NCI-H2029 treated with DMSO at 0.1 percent for 48 hours (cell line): ENCODE measurements around the gene HSD11B2.

Experiments used
- DNase-seq: peaks from one replicate; lab custom pipeline; 2025; lab: John Stamatoyannopoulos, UW

HSD11B2 gene

GRCh38 chr16:67430977-67431774 lies at the start of gene HSD11B2:
HSD11B2 (plus strand) TSS chr16:67431121; CDS start chr16:67431249, 128 bp downstream.
- no peak for DNase-seq

DNA sequence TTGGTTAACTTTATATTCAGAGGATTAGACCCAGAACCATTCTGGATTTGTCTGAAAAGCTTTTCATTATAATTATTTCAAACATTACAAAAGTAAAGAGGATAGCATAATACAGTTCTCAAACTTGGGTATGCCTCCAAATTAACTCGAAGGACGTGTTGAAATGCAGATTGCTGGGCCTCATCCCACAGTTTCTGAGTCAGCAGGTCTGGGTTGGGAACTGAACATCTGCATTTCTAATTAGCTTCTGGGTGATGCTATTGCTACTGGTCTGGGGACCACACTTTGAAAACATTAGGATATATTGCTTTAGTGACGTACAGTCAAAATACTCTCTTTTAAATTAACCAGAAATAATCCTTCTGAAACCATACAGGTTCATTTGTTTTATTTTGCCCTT lies 47.6 kb upstream of the HSD11B2 start:
- no peak for DNase-seq

- no peak for DNase-seq
These were observed 46.0 kb upstream of the HSD11B2 start for GRCh38 chr16:67384778-67385510.

DNA sequence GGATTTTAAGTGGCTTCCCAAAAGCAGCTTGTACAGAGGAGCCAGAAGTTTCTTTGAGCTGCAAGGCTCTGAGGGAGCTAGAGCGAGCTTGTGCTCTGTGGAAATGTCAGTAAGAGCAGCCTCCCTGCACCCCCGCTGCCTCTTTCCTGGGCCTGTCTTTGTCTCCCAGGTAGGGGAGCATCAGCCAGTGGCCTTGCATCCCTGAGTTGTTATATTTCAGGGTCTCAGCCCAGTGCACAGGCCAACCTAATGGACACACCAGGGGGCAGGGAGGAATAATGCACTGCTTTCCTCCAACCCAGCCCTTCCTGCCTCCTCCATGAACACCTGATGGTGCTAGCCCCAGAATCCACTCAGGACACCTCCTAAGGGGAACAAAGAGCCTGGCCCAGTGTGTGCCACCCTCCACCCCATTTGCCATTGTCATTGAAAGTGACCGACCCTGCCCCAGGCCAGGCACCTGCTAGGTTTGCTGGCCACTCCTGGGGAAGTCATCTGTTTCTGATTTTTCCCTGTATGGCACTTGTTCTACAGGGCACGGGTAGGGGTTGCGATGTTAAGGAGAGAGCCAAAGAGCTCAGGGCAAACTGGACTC lies 44.0 kb upstream of the HSD11B2 start:
- DNase-seq: no peak

- DNase-seq: no peak
These were observed 43.3 kb upstream of the HSD11B2 start for GRCh38 chr16:67387479-67388079.

DNA sequence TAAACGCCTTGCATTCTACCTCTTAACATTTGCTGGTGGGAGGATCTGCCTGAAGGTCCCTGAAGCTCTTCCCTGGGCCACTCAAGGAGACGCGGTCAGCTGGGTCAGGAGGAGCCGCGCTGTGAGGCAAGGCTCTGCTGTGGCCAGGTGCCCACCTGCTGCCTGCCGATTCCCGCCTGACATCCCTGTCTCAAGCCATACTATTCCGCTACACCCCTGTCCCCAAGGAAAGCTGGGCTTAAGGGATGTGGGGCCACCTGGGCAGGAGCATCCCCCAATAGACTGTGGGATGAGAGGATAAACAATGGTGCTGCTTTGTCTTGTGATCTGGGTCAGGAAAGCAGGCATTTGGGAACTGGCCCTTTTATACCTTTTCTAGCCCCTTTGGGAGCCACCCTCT lies 42.7 kb upstream of the HSD11B2 start:
- DNase-seq: no peak

- DNase-seq: no peak
These were observed 42.3 kb upstream of the HSD11B2 start for GRCh38 chr16:67388591-67388990.

DNA sequence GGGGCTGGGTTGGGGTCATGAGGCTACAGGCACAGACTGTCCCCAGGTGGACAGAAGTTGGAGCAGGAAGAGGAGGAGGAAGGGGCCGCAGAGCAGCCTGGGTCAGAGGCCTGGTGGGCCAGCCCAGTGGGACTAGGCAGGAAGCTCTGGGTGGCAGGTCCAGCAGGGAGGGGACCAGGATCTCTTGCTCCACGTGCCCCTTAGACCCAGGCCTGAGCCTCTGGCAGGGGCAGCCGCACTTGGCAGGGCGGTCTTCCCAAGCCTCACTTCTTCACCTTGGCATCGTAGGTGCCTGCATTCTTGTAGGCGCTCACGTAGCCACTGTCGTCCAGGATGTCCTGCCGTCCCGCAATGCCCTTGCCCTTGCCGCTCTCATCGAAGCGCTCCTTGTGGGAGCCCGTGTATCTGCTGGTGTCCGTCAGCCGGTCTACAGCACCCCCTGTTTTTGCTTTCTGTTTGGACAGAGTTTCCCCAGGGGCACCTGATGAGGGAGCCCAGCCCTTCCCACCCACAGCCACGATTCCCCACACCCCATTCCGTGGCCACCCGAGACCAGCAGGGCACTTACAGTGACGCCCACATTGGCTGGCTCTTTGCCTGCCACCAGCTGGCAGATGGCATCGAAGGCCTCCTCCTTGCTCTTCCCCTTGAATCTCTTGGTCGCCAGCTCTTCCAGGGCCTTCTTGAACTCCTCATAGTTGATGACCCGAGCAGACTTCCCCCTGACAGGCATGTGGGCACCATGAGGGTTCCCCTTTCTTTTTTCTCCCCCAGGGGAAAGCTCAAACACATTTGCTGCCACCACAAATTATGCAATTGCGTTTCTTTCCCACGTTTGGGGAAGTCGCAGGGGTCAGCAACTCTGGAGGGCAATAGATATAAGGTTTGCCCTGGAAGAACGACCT lies 40.8 kb upstream of the HSD11B2 start:
- no peak for DNase-seq

- DNase-seq: no peak
These were observed 40.0 kb upstream of the HSD11B2 start for GRCh38 chr16:67390816-67391423.

DNA sequence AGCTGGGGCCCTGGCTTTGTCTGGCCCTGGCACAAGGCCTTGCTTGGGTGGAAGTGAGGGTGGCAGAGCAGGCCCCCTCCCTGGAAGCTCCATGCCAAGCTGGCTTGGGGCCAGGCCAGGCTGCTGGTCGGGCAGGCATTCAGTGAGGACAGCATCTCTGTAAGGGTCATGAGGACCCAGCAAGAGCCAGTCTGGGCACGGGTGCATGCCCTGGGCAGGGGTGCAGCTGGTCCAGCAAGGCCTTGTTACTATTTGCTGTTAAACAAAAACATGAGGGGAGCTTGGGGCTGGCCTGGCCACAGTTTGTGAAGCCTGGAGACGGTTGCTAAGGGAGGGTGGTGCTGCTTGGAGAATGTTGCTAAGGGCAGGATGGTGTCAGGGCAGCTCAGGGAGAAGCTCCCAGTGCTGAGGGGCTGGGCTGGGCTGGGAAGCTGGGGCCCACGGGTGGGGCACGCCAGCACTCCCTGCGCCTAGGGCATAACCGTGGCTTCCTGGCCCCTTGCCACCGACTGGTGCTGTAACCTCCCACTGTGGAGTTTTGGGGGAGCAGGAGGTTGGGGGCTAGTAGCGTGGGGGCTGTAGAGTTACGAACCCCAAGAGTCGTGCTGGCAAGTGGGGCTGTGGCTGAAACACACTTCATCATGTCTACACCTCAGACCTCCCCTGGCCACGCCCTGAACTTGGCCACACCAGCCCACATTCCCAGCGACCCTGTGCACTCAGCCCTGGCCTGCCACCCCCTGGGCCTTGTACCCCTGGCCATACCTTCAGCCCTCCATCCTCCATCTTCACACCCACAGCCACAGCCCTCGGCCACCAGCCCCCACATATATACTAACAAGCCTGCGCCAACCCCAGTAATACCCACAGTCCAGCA lies 39.3 kb upstream of the HSD11B2 start:
- no peak for DNase-seq

DNA sequence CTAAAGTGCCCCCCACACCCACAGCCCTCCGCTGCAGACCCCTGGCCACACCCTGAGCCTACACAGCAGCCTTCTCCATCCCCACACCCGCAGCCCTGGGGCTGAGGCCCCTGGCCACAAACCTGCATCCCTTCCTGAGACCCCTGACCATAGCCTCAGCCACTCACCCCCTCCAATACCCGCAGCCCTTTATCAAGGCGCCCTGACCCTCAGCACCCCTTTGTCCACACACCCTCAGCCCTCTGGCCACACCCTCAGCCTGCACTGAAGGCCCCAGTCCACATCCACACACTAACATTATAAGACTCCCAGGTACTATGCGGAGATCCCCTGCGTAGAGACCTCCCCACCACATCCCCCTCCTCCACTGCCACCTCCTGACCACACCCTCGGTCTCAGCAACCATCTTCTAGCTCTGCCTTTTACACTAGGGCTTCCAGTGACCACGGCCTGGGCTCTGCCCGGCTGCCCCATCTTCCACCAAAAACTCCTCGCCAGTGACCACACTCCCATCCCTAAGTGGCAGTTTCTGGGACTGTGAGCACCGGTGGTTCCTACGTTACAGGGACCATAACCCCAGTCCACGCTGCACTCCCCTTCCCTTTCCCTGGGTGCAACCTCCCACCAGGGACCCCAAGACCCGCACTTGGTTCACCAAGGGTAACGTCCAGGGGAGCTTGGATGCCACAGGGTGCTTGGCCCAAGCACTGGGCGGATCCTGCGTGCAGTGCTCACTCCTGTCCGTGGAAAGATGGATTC lies 38.4 kb upstream of the HSD11B2 start:
- DNase-seq: no peak

DNA sequence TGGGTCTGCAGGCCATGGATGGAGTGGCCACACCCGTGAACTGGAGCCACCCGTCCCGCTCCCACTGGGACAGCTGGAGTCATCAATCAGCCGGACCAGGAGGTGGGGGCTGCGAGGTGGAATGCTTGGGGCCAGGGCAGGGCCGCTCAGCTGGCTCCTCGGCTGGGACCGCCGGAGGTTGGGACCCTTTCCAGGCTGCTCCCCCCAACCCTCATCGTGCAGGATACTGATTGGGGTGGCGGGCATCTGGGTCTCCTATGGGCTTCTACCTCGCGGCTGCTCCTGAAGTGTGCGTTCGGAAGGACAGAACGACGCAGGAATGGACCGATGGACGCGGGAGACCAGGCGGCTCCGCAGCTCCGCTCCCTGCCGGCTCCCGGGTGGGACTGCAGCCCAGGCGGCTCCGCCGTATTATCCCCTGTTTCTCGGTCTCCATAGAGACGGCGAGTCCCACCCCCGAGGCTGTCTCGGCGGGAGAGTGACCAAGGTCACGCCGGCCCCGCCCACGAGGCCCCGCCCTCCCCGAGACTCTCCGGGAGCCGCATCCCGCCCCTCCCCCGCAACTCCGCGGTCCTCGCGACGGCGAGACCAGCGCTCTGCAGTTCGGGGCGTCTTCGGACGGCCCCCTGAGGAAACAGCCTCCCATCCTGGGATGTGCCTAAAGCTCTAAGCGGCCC lies 37.7 kb upstream of the HSD11B2 start, which contains the start of gene TPPP3:
TSS of gene TPPP3 (minus strand) at position 388 of the 677 bp plus-strand sequence. CDS start 2,387 bp downstream, outside the sequence.
- DNase-seq: no peak

- no peak for DNase-seq
These were observed 37.1 kb upstream of the HSD11B2 start for GRCh38 chr16:67393788-67394154.

DNA sequence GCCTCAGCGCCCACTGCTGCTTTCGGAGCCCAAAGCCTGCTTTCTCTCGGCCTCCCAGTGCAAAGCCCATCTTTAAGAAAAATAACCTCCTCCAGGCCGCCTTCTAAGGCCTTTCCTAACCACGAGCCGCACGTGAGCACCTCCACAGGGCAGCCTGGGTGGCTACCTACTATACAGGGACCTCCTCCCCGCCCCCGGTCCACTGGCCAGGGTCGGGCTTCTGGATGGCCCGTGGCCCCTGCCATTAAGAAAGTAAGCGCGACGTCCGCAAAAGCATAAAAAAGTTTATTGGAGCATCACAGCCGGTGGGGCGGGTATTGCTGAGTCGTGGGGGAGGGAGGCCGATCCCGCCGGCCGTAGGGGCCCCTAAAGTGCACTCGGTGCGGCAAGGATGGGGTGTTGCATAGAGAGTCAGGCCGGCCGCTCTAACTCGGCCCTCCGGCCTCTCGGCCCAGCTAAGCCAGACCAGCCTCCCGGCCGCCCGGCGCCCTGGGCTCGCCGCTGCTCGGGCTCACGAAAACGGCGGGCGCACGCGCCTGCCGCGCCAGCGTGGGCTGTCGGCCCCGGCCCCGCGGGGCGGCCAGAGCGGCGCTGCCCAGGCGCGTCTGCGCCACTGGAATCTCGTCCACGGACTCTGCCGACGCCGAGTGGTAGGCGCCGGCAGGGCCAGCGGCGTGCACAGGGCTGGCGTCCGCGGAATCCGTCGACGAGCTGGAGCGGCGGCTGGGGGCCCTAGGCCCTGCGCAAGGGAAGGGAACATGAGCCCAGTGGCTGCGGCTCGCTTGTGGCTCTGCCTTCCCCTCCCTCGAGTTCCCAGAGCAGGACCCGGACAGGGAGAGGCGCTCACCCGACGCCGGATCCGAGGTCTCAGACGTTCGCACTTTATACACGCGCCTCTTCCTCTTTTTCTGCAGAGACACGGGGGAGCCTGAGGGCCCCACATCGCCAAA lies 36.5 kb upstream of the HSD11B2 start:
- no peak for DNase-seq

GRCh38 chr16:67395105-67395457 lies 35.8 kb upstream of the HSD11B2 start:
- DNase-seq: no peak

GRCh38 chr16:67395458-67396158 lies 35.3 kb upstream of the HSD11B2 start:
- DNase-seq: no peak
